OCI-LY1 (cell line): ENCODE results near the gene CD72.

Source experiments
- CTCF ChIP-seq: fragments of 200-600 bp; sonication (generic), shearing (Covaris generic); IDR thresholded peaks from 2 replicates; pipeline ENCODE4 v1.5.1; 2017; ENCODE audit warnings: mild to moderate bottlenecking, antibody characterized with exemption, low read length, moderate library complexity, mixed read lengths
- EZH2 ChIP-seq: fragments of 200-600 bp; sonication (generic), shearing (Covaris generic); IDR thresholded peaks from 2 replicates; pipeline ENCODE4 v1.8.0; 2017; ENCODE audit warnings: borderline replicate concordance, mixed run types, mild to moderate bottlenecking, antibody characterized with exemption, low read length, moderate library complexity, mixed read lengths

DNA sequence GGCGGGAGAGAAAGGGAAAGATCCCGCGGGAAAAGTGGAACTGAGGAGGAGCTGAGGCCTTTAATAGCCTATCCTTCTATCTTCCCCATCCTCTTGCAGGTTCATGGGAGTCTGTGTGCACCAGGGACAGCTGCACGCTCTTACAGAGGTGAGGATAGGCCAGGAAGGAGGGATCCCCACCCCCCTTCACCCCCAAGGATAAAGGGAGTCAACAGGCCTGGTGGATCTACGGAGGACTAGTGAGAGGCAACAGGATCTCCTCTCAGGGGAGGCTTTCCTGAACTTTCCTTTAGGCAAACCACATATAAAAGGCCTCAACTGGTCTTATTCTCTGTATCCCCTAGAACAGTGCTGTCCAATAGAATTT, 12.1 kb downstream of the CD72 start:
- no peak for TF ChIP-seq CTCF
- no peak for TF ChIP-seq EZH2
